ENCODE results near the gene PRSS48.

PRSS48 gene

DNA sequence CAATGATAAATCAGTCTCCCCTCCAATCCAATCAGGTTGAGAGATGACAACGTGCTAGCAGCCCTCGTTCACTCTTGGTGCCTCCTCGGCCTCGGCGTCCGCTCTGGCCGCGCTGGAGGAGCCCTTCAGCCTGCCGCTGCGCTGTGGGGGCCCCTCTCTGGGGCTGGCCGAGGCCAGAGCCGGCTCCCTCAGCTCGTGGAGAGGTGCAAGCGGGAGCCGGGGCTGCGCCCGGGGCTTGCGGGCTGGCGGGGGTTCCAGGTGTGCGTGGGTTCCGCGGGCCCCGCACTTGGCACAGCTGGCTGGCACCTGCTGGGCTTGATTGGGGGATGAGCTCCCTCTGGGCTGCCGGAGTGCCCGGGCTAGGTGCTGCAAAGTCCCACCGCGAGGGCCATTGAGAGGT, 40.9 kb upstream of the PRSS48 start:
- TF ChIP-seq CTCF (conservative IDR thresholded peaks at IDR 0.05; ENCODE audit: control insufficient read depth, insufficient read depth, low read depth, low read length): no peak
- no peak overlapping the region for H3K4me3 ChIP-seq (ENCODE audit: control insufficient read depth, low read depth, low read length)
- no peak for DNase-seq (ENCODE audit: low read depth)

DNA sequence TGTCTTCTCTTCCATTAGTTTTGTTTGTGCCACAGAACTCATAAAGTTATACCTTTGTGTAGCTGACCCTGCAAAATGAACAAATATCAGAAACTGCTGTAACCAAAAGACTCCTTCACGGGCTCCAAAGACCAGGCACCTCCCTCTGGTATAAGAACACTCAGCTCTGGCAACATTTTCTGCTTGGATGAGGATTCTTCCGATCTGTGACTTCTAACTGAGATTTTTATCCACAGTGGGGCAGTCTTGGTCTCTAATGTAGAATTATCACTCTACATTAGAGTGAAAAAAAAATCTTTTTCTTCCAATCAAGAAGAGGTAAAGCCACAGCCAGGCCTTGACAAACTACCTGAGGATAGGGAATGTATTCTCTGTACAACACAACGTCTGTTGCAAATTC, 38.5 kb upstream of the PRSS48 start:
- H3K4me3 ChIP-seq (ENCODE audit: control insufficient read depth, low read depth, low read length): no peak overlapping the region
- peak; percentile 45 for DNase-seq (ENCODE audit: low read depth)
- no peak for TF ChIP-seq CTCF (conservative IDR thresholded peaks at IDR 0.05; ENCODE audit: control insufficient read depth, insufficient read depth, low read depth, low read length)

- TF ChIP-seq CTCF (conservative IDR thresholded peaks at IDR 0.05; ENCODE audit: control insufficient read depth, insufficient read depth, low read depth, low read length): no peak
- DNase-seq (ENCODE audit: low read depth): no peak
- no peak overlapping the region for H3K4me3 ChIP-seq (ENCODE audit: control insufficient read depth, low read depth, low read length)
Measured at GRCh38 chr4:151239608-151240007, 37.4 kb upstream of the PRSS48 start.

DNA sequence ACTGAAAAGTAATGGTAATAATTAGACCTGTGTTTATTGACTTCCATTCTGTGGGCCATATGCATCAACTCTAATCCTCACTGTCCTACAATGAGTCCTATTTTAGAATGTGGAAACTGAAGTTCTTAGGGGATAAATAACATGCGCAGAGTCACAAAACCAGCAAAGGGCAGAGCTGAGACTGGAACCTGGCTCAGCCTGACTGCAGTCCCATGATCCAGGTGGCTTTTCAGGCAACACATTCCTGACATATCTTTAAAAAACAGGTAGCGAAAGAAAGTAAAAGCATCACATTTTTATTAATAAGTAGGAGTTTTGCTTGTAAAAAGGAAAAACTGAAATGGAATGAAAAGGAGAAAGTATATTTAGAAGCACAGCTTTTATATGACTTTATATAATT, 34.7 kb upstream of the PRSS48 start:
- no peak overlapping the region for H3K4me3 ChIP-seq (ENCODE audit: control insufficient read depth, low read depth, low read length)
- no peak for DNase-seq (ENCODE audit: low read depth)
- no peak for TF ChIP-seq CTCF (conservative IDR thresholded peaks at IDR 0.05; ENCODE audit: control insufficient read depth, insufficient read depth, low read depth, low read length)

GRCh38 chr4:151246742-151247141, 30.2 kb upstream of the PRSS48 start:
- no peak for TF ChIP-seq CTCF (conservative IDR thresholded peaks at IDR 0.05; ENCODE audit: control insufficient read depth, insufficient read depth, low read depth, low read length)
- DNase-seq (ENCODE audit: low read depth): no peak
- no peak overlapping the region for H3K4me3 ChIP-seq (ENCODE audit: control insufficient read depth, low read depth, low read length)

DNA sequence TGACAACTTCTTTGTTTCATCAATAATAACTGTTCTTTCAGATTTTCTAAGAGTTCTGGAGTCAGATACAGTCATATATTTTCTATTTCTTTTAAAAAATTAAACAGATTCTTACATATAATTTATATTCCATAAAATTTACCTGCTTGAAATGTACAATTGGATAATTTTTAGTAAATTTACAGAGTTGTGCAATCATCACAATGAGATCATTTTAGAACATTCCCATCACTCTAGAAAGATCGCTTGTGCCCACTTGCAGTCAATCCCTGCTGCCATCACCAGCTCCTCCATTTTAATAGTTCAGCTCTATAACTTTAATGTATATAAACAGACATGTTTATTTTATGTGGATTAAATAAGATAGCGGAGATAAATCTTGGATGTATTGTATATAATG, 29.6 kb upstream of the PRSS48 start:
- no peak for TF ChIP-seq CTCF (conservative IDR thresholded peaks at IDR 0.05; ENCODE audit: control insufficient read depth, insufficient read depth, low read depth, low read length)
- no peak overlapping the region for H3K4me3 ChIP-seq (ENCODE audit: control insufficient read depth, low read depth, low read length)
- DNase-seq (ENCODE audit: low read depth): no peak

GRCh38 chr4:151248519-151248918, 28.4 kb upstream of the PRSS48 start:
- DNase-seq (ENCODE audit: low read depth): no peak
- no peak overlapping the region for H3K4me3 ChIP-seq (ENCODE audit: control insufficient read depth, low read depth, low read length)
- no peak for TF ChIP-seq CTCF (conservative IDR thresholded peaks at IDR 0.05; ENCODE audit: control insufficient read depth, insufficient read depth, low read depth, low read length)
